Omental fat pad (tissue), 4 donors: ENCODE measurements around the gene SCAMP1. TPM values are rescaled to one million over a fixed set of nuclear protein-coding genes. Genes with fewer than 3 reads are reported as not detected.

Experiments
- ATAC-seq: fragments of 150-250 bp; one replicate; pipeline ENCODE4 v1.9.1; 2016; ENCODE audit warnings: mild to moderate bottlenecking, moderate library complexity; ENCODE audit not compliant: low FRiP score
- DNase-seq: peaks from one replicate; pipeline ENCODE4 v3.0.0-alpha.2; 2019; ENCODE audit warnings: low spot score
- total RNA-seq, 4 donors: library from RNA; depleted of rRNA; stranded (reverse); fragments of >200 nt; gene quantifications; one replicate each; pipeline ENCODE4 v1.1.0, GENCODE V29; 2016
- TF ChIP-seq, protein P1 (sequence below), 3 donors: fragments of 450-650 bp; IDR thresholded peaks; one replicate each; pipeline ENCODE4 v1.5.1; 2016 to 2017; ENCODE audit warnings: antibody characterized with exemption in 3 of 3, mild to moderate bottlenecking in 3 of 3, moderate library complexity in 2 of 3

SCAMP1 gene
- total RNA-seq, 4 donors from 2014 or later, result 21.2 to 46.5 (median 22.1) TPM

DNA sequence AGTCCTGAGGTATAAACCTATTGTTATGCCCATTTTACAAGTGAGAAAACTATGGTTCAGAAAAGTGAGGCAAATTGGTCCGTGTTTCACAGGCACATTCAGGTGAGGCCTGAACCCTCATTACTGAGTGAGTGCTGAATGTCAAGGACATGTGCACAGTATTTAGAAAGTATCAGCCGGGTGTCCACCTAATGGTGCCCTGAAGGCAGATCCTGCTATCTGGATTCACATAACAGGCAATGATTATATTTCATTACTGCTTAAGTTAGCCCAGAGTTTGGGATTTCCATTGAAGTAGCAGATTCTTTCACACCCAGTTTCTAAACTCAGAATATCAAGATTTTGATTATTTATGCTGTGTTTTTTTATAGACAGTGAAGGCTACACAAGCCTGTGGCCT lies 145.4 kb downstream of the SCAMP1 start:
- TF ChIP-seq, protein P1, sequence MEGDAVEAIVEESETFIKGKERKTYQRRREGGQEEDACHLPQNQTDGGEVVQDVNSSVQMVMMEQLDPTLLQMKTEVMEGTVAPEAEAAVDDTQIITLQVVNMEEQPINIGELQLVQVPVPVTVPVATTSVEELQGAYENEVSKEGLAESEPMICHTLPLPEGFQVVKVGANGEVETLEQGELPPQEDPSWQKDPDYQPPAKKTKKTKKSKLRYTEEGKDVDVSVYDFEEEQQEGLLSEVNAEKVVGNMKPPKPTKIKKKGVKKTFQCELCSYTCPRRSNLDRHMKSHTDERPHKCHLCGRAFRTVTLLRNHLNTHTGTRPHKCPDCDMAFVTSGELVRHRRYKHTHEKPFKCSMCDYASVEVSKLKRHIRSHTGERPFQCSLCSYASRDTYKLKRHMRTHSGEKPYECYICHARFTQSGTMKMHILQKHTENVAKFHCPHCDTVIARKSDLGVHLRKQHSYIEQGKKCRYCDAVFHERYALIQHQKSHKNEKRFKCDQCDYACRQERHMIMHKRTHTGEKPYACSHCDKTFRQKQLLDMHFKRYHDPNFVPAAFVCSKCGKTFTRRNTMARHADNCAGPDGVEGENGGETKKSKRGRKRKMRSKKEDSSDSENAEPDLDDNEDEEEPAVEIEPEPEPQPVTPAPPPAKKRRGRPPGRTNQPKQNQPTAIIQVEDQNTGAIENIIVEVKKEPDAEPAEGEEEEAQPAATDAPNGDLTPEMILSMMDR (IDR thresholded peaks at IDR 0.05), result no peak
- ATAC-seq, result no peak
- no peak for DNase-seq

DNA sequence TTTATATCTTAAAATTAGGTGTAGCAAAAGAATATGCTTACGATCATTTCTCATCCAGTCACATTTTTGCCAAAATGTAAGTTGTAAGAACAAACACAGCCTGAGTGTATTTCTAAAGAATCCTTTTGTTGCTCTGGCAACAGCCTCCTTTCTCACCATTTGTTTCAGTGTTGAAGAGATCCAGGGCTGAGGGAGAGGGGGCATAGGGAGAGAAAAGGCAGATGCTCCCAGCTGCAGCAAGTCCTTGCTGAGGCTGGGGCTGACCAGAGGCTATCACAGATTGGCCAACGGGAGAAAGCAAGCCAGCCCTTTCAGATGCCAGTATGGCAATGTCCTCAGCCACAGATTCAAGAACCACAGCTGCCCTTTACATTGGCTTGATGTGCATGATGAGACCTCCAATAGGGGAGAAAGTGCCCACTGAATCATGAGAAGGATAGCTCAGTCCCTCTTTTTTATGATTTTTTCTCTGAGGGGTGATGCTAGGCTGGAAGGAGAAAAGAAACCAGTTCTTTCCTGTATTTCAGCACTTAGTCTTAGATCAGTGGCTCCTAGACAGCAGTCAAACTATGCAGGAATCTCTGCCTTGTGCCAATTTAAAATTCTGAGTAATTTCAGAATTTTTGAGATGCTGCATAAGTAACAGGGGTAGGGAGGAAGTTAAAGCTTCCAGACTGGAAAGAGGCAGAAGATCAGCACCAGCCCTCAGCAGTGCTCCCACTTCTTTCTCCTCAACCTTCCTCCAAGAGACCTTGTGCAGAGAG lies 146.0 kb downstream of the SCAMP1 start:
- no peak for DNase-seq
- TF ChIP-seq, protein P1 (IDR thresholded peaks at IDR 0.05), result no peak
- ATAC-seq, result no peak

DNA sequence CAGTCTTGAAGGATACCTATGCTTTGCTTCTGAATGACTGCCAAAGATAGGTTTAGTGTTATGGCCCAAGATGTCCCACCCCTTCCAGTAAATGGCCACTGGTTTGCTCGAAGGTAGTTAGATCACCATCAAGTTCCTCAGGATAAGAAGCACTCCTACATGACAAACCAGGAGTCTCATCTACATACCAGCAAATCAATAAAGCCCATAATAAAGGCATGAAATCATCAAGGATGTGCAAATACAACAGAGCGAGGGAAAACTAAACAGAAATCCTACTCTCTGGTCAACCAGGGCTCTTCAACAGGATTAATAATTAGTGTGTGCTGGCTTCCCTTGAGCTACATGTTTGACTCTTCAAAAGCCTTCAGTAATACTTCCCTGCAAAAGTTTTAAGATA lies 147.1 kb downstream of the SCAMP1 start:
- ATAC-seq, result no peak
- no peak for DNase-seq
- TF ChIP-seq, protein P1 (IDR thresholded peaks at IDR 0.05), result no peak

DNA sequence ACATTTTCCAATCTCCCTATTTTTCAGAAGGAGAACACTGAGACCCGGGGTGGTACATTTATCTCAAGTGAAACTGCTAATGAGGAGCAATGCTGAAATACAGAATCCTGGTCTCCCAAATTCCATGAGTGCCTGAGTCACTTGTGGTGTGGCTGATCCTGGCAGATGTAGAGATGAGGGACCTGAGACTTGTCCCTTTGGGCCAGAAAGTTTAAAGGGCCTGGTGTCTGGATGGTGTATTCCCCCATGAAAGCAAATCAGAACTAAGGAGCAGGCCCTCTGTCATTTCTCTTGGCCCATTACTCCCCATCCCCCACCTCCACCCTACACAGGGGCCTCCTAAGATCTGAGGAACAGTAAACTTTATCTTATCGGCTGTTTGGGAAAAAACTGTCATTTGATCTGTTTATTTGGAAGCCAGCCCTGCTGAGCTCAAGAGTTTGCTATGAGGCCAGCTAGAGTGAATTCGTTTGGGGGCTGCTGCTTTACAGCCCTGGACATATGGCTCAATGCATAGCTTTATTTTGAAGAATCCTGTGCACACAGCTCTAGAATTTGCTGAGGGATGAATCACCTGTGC lies 147.9 kb downstream of the SCAMP1 start:
- ATAC-seq (no peak), DNase-seq (no peak)

DNA sequence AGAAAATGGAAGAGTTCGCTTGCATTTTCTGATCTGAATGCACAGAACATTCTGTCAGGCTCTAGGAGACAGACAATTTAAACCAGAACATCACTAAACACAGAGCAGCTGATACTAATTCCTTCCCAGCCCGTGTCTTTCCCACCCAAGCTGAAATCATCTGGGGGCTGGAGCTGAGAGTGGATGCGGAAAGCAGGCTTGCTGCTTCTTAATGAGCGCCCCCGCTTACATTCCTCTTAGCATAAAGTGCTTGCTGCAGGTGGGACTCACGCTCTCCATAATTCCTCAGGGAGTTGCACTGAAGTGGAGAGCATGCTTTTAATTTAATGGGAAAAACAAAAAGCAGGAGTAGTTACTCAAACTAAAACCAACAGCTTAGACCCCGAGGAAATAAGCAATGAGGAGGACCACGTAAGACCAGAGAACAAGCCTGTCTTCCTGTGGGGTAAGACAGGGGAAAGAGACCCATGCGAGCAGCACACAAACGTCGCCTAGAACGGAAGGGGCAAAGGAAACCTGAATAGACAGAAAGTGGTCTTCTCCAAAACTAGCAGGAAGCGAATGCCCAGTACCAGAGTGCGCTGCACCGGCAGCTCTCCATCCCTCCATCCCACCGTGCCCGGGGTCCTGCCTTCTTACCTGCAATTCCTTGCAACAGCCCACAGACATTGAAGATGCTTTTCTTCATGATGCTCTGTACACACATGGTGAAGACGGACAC lies 148.9 kb downstream of the SCAMP1 start:
- no peak for ATAC-seq
- DNase-seq, result no peak
- TF ChIP-seq, protein P1 (IDR thresholded peaks at IDR 0.05), result no peak

More for the DNA sequence above, 147.9 kb downstream of the SCAMP1 start:
- TF ChIP-seq, protein P1 (IDR thresholded peaks at IDR 0.05), result no peak

DNA sequence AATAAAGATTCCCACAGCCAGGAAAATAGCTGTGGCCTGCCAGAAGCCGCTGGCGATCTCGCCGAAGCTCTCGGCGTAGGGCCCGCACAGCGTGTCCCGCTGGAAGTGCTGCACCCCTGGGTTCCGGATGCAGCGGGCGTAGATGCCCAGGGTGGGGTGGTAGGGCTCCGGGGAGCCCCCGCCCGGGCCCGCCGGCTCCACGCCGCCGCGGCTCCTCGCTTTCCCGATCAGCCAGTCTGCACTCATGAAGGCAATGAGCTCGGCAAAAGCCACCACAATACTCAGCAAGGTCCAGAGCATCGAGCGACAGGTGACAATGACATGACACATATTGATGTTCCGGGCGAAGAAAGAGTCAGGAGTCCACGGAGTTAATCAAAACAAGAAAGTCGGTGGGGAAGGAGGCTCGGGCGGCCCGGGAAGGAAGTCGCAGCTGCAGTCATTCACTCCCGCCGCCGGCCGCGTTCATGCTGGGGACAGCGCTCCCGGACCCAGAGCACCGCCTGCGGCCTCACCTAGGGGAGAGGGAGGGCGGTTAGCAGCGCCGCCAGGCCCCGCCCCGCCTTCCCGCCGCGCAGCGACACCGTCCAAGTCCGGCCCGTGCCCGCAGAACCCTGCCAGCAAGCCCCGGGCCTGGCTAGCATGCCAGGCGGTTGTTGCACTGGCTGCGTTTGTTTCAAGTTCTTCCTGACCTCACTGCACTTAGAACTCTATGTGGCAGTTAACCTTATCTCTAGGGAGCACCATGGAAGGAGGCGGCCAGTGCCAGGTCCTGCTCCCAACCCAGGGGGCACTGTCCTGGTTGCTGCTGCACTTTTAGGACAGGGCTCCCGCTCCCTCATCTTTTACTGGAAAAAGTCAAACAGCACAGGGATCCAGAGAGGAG lies 149.7 kb downstream of the SCAMP1 start:
- peak; percentile 45 for ATAC-seq

More for the DNA sequence above, 149.7 kb downstream of the SCAMP1 start:
- no peak for DNase-seq
- TF ChIP-seq, protein P1 (IDR thresholded peaks at IDR 0.05), result no peak
